ENCODE measurements around the gene SKA1. TPM values are rescaled to one million over a fixed set of nuclear protein-coding genes. Genes with fewer than 3 reads are reported as not detected.

The SKA1 gene, protein sequence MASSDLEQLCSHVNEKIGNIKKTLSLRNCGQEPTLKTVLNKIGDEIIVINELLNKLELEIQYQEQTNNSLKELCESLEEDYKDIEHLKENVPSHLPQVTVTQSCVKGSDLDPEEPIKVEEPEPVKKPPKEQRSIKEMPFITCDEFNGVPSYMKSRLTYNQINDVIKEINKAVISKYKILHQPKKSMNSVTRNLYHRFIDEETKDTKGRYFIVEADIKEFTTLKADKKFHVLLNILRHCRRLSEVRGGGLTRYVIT
- 1 to 10 TPM; 2.9 to 7.3 (median 4.4) TPM for polyA plus RNA-seq (ENCODE audit: insufficient read length in 10 of 10)
- long read RNA-seq, donor 1, partial matches to known transcripts = 0 of 1 reads
- long read RNA-seq, donor 1, other reads (novel, unspliced or antisense) = 0 of 1 reads
- long read RNA-seq, donor 2 = 0 reads
- long read RNA-seq, donor 3 = 0 reads
- long read RNA-seq, donor 4 = 0 reads
- long read RNA-seq, donor 5 = 0 reads
- long read RNA-seq, donor 6 = 0 reads
- long read RNA-seq, donor 7 = 0 reads
- long read RNA-seq, donor 8 = 0 reads
- long read RNA-seq, donor 9 = 0 reads

DNA sequence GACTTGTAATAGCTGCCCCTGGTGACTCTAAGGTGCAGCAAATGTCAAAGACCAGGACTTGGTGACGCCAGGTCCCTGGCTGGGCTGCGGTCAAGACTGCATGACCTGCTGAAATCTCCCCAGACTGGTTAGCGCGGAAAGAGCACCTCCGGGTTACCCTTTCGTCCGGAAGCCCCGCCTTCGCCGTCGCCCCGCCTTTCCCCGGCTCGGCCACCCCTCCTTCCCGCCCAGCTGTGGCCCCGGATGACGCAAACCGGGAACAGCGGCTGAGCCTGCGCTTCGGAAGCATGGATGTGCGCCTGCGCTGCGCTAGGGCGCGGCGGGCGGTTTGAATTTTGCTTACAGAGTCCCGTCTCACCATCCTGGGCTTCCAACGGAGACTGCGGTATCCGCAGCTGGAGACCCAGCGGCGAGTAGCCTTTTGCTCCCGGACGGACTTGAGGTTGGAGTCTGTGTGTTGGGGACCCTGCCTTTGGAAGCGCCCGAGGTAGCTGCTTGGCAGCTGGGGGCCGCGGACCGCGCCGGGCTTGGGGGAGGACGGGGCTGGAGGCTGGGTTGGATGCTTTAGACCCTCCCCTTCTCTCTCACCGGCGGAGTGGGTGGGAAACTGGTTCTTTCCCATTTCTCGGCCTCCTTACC lies at the start of gene SKA1:
Gene SKA1, plus strand, starts transcription at position 294 of the 639 bp plus-strand sequence. CDS start 785 bp downstream, outside the sequence.
- DNase-seq = peak; percentile 93 to 97 (median 95)

DNA sequence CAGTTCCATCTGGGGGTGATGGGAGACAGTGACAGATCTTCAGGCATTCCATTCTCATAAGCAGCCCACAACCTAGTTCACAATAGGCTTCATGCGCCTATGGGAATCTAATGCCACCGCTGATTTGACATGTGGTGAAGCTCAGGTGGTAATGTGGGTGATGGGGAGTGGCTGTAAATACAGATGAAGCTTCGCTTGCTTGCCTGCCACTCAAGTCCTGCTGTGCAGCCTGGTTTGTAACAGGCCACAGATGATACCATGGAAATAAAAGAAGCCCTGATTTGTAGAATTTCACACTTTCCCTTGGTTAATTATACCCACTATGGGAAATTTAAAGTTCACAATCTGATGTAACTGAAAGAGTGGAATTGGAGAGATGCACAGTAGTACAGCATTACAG lies 46.9 kb upstream of the SKA1 start:
- DNase-seq = no peak

DNA sequence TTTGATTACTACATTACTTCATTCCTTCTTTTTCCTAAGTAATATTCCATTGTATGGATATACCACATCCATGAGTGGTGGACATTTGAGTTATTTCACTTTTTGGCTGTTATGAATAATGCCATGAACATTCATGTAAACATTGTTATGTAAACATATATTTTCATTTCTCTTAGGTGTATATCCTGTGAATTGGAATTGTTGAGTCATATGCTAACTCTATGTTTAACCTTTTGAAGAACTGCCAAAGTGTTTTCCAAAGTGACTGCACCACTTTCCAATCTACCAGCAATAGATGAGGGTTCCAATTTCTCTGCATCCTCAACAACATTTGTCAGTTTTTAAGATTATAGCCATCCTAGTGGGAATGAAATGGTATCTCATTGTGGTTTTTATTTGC lies 44.7 kb upstream of the SKA1 start:
- DNase-seq = no peak

DNA sequence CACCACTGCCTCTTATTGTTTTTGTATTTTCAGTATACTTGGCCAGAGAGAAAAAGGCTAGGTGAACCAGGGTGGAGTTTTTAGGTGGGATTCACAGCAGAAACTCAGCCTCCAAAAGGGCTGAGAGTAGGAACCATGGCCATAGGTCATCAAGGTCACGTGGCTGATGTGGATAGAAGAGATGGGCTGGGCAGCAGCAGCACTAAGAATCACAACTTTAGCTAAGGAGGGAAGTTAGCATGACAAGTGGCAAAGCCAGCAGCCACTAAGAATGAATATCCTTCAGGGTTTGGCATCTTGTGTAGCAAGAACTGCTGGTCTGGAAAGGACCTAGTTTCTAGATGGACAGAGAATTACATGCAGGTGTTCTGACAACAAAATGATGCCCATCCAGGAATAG lies 43.2 kb upstream of the SKA1 start:
- DNase-seq = no peak

DNA sequence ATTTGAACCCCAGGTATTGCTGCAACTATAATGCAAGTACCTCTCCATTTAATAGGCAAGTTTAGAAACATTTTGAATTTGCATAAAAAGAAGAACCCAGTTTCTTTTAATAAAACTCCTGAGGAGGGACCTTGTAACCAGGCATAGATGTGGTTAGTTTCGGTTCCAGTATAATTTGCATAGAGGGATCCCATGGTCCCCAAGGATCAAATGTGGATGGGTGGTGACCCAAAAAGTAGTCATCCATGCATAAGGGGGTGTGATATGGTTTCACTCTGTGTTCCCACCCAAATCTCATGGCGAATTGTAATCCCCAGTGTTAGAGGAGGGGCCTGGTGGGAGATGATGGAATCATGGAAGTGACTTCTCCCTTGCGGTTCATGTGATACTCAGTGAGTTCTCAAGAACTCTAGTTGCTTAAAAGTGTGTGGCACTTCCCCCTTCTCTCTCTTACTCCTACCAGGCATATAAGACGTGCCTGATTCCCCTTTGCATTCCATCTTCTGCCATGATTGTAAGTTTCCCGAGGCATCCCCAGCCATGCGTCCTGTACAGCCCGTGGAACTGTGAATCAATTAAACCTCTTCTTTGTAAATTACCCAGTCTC lies 40.2 kb upstream of the SKA1 start:
- no peak for DNase-seq

DNA sequence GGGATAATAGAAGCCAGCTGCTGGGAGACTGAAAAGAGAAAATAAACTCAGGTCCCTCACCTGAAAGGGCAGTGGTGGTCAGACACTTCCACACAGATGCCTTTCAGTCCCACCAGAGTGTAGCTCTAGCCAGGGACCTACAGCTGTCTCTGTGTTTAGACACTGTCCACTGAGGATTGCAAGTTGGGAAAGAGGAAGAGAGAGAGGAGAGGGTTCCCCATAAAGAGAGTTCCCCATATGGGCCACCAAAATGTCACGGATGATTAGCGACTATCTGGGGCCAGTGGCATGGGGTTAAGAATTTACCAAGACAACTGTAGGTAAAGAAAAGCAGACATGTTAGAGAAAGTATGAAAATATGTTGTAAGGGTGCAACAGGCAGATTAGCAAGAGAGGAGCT lies 36.7 kb upstream of the SKA1 start:
- DNase-seq = no peak

DNA sequence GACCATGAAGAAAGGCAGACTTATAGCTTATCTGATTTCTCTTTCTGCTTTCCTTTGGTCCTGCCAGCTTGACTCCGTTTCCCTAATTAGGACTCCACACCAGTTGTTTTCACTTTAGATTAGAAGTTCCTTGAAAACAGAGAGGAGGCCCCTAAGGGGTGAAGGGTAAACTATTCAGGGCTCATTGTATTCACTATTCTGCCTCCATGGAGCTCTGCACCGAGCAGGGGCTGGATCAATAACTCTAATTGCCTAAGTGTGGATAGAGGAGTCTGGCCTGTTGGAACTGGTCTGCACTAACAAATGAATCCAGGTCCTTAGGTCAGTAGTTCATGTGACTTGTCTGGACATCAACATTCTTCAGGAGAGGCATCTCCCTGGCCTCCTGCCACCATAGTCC lies 36.1 kb upstream of the SKA1 start:
- no peak for DNase-seq

DNA sequence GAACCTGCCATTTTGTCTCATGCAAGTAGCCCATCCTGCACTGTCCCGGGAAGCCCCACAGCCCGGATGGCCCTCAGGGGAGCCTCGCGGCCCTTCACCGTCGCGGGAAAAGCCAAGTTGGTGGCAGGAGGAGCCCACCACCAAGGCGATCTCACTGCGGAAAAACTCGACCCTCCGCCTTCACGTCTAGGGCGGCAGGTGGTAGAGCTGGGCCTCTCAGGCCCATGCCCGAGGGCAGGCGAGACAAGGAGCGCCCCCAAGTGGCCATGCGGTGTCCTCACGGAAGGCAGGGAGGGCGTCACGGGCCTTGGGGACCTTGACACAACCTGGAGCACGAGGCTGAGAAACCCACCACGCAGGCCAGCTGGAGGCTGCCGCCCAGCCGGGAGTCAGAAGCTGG lies 34.8 kb upstream of the SKA1 start:
- DNase-seq = no peak

DNA sequence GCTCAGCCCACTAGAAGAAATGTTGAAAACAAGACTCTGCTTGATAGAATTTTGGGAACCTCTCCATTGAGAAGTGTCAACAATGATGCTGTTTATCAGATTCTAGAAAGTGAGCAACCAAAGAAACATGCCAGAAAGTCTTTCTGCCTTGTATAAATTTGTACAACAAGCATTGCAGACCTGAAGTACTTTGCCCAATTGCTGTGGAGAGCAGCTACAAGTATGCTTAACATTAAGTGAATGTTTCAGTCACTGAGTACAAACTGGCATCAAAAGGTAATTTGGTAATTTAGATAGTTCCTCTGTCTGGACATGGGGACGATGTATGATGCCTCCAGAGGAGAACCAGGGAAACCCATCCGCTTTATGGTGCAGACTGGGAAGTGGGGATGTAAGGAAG lies 33.4 kb upstream of the SKA1 start:
- DNase-seq = no peak

DNA sequence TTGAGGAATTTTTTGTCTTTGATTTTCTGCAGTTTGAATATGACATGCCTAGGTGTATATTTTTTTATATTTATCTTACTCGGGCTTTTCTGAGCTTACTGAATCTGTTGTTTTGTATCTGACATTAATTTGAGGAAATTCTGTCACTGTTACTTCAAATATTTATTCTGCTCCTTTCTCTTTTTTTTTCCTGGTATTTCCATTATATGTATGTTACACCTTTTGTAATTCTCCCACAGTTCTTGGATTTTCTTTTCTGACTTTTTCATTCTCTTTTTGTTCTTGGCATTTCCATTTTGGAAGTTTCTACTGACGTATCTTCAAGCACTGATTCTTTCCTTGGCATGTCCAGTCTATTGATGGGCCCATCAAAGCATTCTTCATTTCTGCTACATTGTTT lies 24.1 kb upstream of the SKA1 start:
- no peak for DNase-seq

DNA sequence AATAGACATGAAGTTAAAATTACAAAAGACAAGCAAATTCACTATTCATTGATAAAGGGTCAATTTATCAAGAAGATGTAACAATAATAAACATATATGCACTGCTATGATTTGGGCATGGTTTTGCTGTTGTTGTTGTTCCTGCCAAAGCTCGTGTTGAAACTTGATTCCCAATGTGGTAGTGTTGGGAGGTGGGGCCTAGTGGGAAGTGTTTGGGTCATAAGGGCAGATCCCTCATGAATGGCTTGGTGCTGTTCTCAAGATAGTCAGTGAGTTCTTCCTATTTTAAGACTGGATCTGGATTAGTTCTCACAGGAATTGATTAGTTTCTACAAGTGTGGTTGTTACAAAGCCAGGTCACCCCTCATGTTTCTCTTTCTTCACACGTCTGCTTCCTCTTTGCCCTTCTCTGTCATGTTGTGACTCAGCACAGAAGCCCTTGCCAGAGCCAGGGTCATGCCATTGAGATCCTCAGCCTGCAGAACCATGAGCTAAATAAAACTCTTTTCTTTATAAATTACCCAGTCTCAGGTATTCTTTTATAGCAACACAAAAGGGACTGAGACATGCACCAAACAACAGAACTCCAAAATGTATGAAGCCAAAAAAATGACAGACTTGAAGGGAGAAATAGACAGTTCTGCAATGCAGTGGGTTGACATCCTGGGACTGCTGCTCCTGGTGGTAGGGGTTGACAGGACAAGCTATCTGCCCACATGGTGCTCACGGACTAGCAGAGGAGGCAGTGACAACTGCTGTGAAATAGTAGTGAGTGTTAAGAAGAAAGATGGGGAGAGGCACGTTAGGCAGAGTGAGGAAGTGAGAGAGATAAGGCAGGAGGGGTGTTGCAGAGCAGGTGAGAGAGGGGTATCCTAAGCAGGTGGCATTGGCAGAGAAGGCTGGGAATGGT lies 18.6 kb upstream of the SKA1 start:
- DNase-seq = no peak

DNA sequence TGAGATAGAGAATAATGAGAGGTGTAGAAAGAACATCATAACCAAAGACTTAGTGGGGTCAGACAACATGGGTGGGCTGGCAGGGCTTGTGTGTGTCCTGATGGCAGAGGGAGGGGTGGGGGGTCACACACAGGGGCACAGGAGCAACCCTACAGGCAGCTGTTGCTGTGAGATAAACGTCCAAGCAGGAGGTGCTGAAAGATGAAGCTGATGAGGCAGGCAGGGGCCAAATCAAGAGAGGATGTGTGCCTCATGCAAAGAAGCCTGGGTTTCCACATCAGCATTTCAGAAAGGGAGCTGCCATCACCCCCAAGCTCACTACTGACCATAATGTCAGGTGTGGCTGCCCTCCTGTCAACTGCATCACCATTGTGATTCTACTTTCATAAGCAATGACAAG lies 16.0 kb upstream of the SKA1 start:
- no peak for DNase-seq

DNA sequence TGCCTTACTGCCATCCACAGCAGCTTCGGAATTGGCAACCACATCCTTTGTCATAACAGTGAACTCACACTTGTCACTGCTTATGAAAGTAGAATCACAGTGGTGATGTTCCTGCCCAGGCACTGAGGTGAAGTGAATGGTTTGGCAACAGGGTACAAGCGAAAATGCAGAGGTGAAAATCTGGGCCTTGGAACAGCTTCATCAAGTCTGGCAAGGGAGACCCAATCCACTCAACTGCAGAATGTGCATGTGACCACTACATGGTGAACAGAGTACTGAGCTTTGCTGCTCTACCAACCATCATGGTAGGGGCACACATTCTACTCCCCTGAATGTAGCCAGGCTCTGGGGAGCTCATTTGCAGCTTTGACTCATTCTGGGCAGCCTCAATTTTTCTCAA lies 15.0 kb upstream of the SKA1 start:
- DNase-seq = no peak

DNA sequence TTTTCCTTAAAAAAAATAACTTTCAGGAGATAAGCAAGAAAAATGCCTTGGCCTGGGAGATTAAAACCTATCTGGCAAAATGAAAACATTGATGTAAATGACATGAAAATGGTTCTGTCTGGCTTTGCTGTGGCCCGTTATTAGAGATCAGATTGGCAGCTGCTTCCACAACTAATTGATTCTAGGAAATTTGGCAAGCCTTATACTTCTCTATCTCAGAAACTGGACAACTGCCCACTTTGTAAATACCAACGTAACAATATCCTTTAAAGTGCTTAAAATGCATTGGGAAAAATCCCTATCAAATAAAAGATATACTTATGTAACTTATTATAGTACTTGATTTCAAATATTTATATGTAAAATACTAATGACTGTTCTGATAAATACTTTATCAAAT lies 14.2 kb upstream of the SKA1 start:
- peak in 1 of 3 donors; percentile 15 for DNase-seq

DNA sequence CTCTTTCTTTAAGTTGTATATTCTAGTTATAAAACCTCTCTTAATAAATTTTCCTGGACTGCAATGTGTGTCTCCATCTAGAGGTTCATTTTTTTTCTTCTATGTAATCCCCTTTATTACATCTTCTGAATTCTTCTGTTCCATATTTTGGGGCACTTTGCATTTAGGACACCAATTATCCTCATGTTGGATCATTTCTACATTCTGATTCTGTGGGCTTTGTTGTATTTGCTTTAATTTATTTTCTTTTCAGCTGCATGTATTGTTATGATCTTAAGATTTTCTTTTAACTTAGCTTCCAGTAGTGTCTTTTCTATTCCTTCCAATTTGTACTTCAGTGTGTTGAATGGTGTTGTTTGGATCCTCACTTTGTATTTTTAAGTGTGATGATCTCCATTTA lies 5.2 kb upstream of the SKA1 start:
- no peak for DNase-seq

DNA sequence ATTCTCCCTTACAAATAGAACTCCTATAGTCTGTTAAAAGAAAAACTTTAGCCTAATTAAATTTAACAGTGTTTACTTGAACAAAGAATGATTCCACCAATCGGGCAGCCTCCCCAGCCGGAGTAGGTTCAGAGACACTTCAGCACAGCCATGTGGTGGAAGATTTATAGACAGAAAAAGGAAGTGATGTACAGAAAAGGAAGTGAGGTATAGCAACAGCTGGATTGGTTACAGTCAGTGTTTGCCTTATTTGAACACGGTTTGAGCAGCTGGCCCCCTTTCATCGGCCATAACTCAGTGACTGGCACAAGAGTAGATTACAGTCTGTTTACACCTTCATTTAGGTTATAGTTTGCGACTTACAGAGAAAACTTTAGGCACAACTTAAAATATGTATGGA lies 2.1 kb upstream of the SKA1 start:
- DNase-seq = no peak

DNA sequence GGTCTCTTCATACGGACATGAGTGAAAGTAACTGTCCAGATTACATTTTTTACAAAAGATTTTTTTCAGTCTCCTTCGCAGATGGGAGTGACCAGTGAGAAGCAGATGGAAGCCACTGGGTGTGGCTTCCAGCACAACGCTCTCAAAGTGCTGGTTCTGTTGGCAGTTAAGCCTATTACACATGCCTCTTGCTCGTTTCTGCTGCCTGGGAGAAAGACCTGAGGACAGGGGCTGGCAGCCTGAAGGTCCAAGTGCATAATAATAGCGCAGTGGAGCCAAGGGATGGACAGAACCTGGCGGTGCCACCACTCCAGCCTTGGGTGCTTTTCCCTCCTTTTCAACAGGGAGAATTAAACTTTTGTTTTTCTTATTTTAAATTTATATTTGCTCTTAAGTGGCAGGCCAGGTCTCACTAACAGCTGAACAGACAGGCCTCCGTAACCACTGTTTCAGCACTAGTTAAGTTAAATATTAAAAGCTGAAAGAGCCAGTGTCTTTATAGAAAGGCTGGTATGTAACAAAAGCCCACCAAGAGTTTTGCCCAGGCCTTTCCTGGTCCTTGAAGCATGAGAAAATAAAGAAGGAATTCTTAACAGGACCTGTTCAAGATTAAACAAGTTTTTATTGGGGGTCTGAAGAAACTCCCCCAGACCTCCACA lies 1.2 kb upstream of the SKA1 start:
- DNase-seq = no peak

DNA sequence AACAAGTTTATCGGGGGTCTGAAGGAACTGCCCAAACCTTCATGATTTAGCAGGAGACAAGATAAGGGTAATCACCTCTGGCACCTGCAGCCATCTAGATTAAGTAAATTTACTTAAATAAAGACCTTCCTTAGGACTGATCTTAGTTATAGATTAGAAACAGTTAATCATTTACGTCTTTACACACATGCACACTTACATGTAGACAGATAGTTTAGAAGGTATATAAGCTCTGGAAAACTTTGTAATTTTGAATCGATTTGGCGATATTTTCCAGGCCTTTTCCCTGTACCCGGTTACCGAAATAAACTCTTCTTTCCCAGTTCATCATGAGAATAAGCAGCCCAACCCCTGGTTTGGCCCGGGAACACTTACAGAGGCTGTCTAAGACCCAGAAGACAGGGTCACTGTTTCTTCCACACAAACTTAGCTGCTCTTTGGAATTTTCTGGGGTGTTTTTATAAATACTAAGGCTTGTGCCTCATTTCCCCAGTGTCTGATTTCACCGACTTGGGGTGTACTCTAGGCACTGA lies 560 bp upstream of the SKA1 start:
- DNase-seq = no peak

DNA sequence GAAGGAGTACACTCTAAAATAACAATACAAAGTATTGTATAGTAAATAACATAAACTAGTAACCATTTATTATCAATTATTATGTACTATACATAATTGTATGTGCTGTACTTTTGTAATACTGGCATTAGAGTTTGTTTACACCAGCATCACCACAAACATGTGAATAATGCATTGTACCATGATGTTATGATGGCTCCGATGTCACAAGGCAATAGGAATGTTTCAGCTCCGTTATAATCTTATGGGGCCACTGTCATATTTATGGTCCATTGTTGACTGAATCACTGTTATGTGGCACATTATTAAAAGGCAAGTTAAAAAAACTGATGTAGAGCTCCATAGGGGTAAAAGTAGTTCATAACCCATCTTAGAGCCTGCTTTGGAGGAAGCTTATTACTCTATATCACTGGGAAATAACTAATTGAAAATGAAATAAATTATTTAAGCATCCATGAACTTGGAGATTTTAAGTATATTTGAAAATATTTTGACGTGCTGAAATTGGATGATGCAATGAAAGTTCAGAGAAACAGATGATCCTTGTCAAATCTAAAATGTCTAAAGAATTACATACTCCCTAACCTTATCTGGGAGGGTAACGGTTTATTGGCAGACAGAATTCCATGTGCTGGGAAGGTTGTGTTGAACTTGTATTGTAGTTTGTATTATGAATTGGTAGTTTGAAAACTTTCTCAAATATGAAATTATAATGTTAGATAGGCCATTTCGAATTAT lies 2.4 kb downstream of the SKA1 start:
- no peak for DNase-seq

DNA sequence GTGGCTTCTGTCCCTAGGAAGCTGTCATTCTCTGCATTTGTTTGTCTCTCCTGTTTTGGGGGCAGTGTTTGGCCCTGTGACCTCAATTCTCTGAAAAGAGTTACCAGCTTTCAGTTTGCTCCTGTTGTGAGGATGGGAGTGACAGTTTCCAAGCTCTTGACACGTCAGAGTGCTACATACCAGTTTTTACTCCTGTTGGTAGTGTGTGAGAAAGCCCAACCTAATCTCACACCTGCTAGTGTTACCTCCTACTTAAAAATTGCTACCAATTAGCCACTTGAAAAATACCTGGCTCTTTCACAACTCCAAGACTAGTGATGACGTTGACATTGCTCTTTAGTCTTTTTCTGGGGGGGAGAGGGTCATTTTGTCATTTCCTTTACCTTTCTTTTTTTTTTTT lies 14.1 kb downstream of the SKA1 start:
- no peak for DNase-seq

Measured in muscle of back (tissue), 13 donors.